Pancreas (tissue), 10 donors: ENCODE data around the gene INHBA. TPM values are rescaled to one million over a fixed set of nuclear protein-coding genes. Genes with fewer than 3 reads are reported as not detected.

Experiments used
- ATAC-seq, 4 donors: fragments of 200-7000 bp; cut with Tn5 transposase; one replicate each; pipeline versions ENCODE4 v1.8.0 to v1.9.1; 2020; ENCODE audit warnings: mild to moderate bottlenecking in 4 of 4, moderate library complexity in 4 of 4
- DNase-seq, 6 donors: peaks; one replicate each; pipeline ENCODE4 v3.0.0-alpha.2; 2020
- FAIRE-seq: peaks from 2 replicates; lab custom pipeline; 2012; peaks lifted over from hg19 to GRCh38; lab: Jason Lieb, UNC
- H3K27ac ChIP-seq, 4 donors: fragments of 200-600 bp; sonication (generic); 1 replicate in 3 of 4; 2 replicates in 1 of 4; pipeline versions ENCODE4 v1.5.0 to v1.8.0; 2020
- H3K27me3 ChIP-seq, 4 donors: fragments of 200-600 bp; one replicate each; pipeline ENCODE4 v1.8.0; 2021
- H3K36me3 ChIP-seq, 3 donors: fragments of 200-600 bp; sonication (generic) in 1 of 3; one replicate each; pipeline versions ENCODE4 v1.5.0 to v1.8.0; 2020 to 2021
- H3K4me1 ChIP-seq, 3 donors: fragments of 200-600 bp; one replicate each; pipeline ENCODE4 v1.8.0; 2021
- H3K4me3 ChIP-seq, 4 donors: fragments of 200-600 bp; sonication (generic) in 2 of 4; one replicate each; pipeline versions ENCODE4 v1.5.0 to v1.8.0; 2020 to 2021
- H3K9me3 ChIP-seq, 4 donors: fragments of 200-600 bp; one replicate each; pipeline ENCODE4 v1.8.0; 2021
- CTCF ChIP-seq, 4 donors: fragments of 200-600 bp; sonication (generic) in 3 of 4; IDR thresholded peaks; one replicate each; pipeline versions ENCODE4 v1.5.0 to v1.8.0; 2021; ENCODE audit warnings: antibody characterized with exemption in 4 of 4
- WGBS, 2 donors: extraction: QIAGEN DNeasy Blood & Tissue Kit; methylation state at CpG; one replicate each; pipeline ENCODE4 v1.1.7; 2013; 5-methylcytosine and 5-hydroxymethylcytosine counted together
- intact Hi-C, 3 donors: fragments of 100-400 bp; cut with DNase I; formaldehyde crosslinking; loops; one replicate each; pipeline versions ENCODE4 v1.11.1 to v1.14.2; 2022
- polyA plus RNA-seq, 2 donors: library from polyadenylated mRNA; stranded (reverse); fragments of 200-250 nt; gene quantifications; one replicate each; pipeline ENCODE4 v1.2.3, GENCODE V29; 2013
- total RNA-seq, 6 donors: library from RNA; stranded (reverse); fragmentation: NEBNext Ultra II Directional in 4 of 6; extraction: Animal tissue kit (Norgen Biotek cat#: 25700) in 4 of 6; gene quantifications; one replicate each; pipeline versions ENCODE4 v1.2.1 to v1.2.4, GENCODE V29; 2021 to 2023
- donor health status: healthy with polysubstance abuse.
- donor health status: DM: no; HTN: no; CAD: no; lungs with moderate emphysema.
- donor health status: DM: no; HTN: no; CAD: no.
- donor health status: control.
- donor health status: control.
- donor health status: Bipolar disorder and iron deficiency.
- donor health status: DM: yes; HTN: yes; CAD: no.
- donor health status: DM: no; HTN: no; CAD: no.
- donor health status: DM: no; HTN: no; CAD: no.
- donor health status: DM: yes; HTN: yes; CAD: no.

INHBA gene
- total and polyA plus RNA-seq, 8 donors = 0.05 to 6.1 (median 0.27) TPM

DNA sequence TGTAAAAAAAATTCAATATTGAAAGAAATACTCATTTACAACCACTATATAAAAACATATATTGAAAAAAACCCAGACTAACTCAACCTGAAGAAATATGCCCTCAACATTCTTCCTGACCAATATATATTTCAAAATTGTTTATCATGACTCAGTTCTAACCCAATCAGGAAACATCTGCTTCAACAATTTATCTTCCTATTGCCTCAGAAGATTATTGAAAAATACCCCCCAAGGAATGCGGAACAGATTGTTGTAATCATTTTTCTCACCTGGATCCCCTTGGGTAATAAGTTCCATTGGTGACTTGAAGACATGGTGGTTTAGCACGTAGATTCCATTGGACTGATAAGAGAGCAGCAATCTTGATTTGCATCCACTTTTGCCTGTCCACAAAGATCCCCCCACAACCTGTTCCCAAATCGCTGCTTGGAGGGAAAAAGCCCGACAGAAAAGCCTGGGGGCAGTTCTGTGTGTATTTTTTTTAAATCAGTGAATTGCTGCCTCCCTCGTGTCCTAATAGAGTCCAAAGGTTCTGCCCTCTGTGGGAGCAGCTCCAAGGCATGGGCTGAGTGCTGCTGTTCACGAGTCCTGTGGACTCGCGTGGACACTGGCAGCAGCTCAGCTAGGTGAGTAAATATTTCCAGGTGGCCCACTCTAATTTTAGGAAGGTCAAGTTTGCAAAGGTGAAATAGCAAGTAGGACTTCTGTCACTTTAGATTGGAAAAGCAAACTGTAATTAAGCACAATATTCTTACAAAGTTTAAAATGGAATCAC is 5.9 kb upstream of the INHBA start:
- FAIRE-seq = no peak
- 46 to 48% methylated on average over 8 of the region's 8 CpGs for WGBS, 2 donors
- intact Hi-C loops = no loop called here
- no peaks in the 10 kb centered on the region for H3K36me3 ChIP-seq
- TF ChIP-seq CTCF (IDR thresholded peaks at IDR 0.05) = no peak
- no peaks in the 10 kb centered on the region for H3K4me1 ChIP-seq
- no peak for ATAC-seq
- no peak for DNase-seq
- H3K27me3 ChIP-seq = no peaks in the 10 kb centered on the region
- no peak overlapping the region for H3K4me3 ChIP-seq
- no peaks in the 10 kb centered on the region for H3K9me3 ChIP-seq
- no peak overlapping the region for H3K27ac ChIP-seq

DNA sequence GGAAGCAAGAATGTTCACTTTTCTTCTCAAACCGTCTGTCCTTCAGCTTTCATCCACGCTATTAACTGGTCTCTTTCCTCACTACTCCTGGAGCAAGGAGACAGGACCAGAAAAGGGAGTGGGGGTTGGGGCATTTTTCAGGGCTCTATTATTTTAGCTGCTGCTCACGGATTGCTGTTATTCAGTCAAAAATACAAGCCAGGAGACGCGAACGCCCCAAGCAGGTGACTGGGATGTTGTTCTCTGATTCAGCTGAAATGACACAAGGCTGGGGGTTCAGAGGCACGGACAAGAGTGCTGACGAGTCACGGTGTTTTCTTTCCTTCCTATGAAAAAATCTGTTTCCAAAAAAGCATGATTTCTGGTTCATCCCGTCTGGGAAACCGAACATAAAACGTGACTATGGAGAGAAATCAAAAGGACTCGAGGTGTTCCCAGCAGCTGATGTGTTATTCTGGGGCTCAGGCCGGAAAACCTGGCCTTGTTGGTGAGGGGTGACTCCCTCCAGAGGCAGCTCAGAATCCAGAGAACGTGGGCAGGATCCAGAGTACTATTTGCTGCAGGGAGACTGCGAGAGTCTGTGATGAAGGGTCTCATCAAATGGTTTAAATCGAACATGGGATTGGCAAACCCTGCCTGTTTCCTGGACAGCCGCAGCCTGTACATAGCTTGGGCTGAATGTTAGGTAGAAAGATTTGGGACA is 3.5 kb upstream of the INHBA start:
- no peaks in the 10 kb centered on the region for H3K4me1 ChIP-seq
- 65 to 72% methylated on average over 18 of the region's 18 CpGs for WGBS, 2 donors
- intact Hi-C loops = no loop called here
- H3K9me3 ChIP-seq = no peaks in the 10 kb centered on the region
- DNase-seq (no peak), FAIRE-seq (no peak), ATAC-seq (no peak)
- H3K27me3 ChIP-seq = no peaks in the 10 kb centered on the region
- TF ChIP-seq CTCF (IDR thresholded peaks at IDR 0.05) = no peak
- no peaks in the 10 kb centered on the region for H3K36me3 ChIP-seq
- H3K27ac ChIP-seq = no peak overlapping the region
- no peak overlapping the region for H3K4me3 ChIP-seq

GRCh38 chr7:41705109-41705901 is 2.4 kb upstream of the INHBA start:
- no peaks in the 10 kb centered on the region for H3K36me3 ChIP-seq
- peak; percentile 26 to 53 (median 50) for TF ChIP-seq CTCF (IDR thresholded peaks at IDR 0.05)
- no peak for FAIRE-seq
- no peaks in the 10 kb centered on the region for H3K9me3 ChIP-seq
- ATAC-seq = peak; percentile 97 to 99 (median 98)
- peak; percentile 80 to 94 (median 88) for DNase-seq
- intact Hi-C loops = no loop called here
- H3K27ac ChIP-seq = peak overlapping the region; percentile 9 to 81 (median 78)
- WGBS, 2 donors = 1% methylated on average over 42 of the region's 42 CpGs
- no peaks in the 10 kb centered on the region for H3K4me1 ChIP-seq
- H3K27me3 ChIP-seq = no peaks in the 10 kb centered on the region
- H3K4me3 ChIP-seq = peak overlapping the region; percentile 23 to 66 (median 42)

GRCh38 chr7:41701068-41701941 is 1.6 kb downstream of the INHBA start:
- TF ChIP-seq CTCF (IDR thresholded peaks at IDR 0.05) = no peak
- Histone ChIP-seq H3K4me3 (no peak overlapping the region), H3K27me3 (peaks cover 0 to 21% (median 2%) of the 10 kb centered on the region in 4 donors), H3K27ac (no peak overlapping the region), H3K36me3 (no peaks in the 10 kb centered on the region), H3K9me3 (no peaks in the 10 kb centered on the region), H3K4me1 (no peaks in the 10 kb centered on the region)
- intact Hi-C loops = no loop called here
- no peak for ATAC-seq
- FAIRE-seq = no peak
- 22 to 29% methylated on average over 13 of the region's 13 CpGs for WGBS, 2 donors
- DNase-seq = no peak
